Neutrophil (primary cell): Measurements from ENCODE around the gene COQ10A.
A peak's percentile ranks its signal among the peaks of the same experiment; 100 is the strongest.

Experiments
- H3K27ac ChIP-seq: fragments of 200-600 bp; sonication (generic); 2 replicates; pipeline ENCODE4 v1.5.1; 2016; ENCODE audit warnings: mild to moderate bottlenecking, moderate library complexity
- H3K27me3 ChIP-seq: fragments of 200-600 bp; sonication (generic); 2 replicates; pipeline ENCODE4 v1.6.0; 2016; ENCODE audit warnings: mild to moderate bottlenecking
- H3K36me3 ChIP-seq: fragments of 200-600 bp; sonication (generic); 2 replicates; pipeline ENCODE4 v1.5.1; 2017
- H3K4me1 ChIP-seq, 2 experiments: fragments of 200-600 bp in 1 of 2; sonication (generic) in 1 of 2; 1 replicate in 1 of 2; 2 replicates in 1 of 2; pipeline versions ENCODE4 v1.5.1 to v1.6.1; 2013 to 2016; ENCODE audit warnings: low read depth in 1 of 2, low read length in 1 of 2, mild to moderate bottlenecking in 1 of 2, moderate library complexity in 1 of 2; ENCODE audit not compliant: control insufficient read depth in 1 of 2, insufficient read depth in 1 of 2
- H3K4me3 ChIP-seq, 2 experiments: fragments of 200-600 bp in 1 of 2; sonication (generic) in 1 of 2; 1 replicate in 1 of 2; 2 replicates in 1 of 2; pipeline ENCODE4 v1.5.1; 2013 to 2016; ENCODE audit warnings: low read depth in 1 of 2, low read length in 1 of 2, mild to moderate bottlenecking in 1 of 2, moderate library complexity in 1 of 2
- H3K9me3 ChIP-seq: fragments of 200-600 bp; sonication (generic); 2 replicates; pipeline ENCODE4 v1.5.1; 2016
- CTCF ChIP-seq: fragments of 200-600 bp; sonication (generic); IDR thresholded peaks from 2 replicates; pipeline ENCODE4 v1.5.1; 2016; ENCODE audit warnings: antibody characterized with exemption

COQ10A gene

DNA sequence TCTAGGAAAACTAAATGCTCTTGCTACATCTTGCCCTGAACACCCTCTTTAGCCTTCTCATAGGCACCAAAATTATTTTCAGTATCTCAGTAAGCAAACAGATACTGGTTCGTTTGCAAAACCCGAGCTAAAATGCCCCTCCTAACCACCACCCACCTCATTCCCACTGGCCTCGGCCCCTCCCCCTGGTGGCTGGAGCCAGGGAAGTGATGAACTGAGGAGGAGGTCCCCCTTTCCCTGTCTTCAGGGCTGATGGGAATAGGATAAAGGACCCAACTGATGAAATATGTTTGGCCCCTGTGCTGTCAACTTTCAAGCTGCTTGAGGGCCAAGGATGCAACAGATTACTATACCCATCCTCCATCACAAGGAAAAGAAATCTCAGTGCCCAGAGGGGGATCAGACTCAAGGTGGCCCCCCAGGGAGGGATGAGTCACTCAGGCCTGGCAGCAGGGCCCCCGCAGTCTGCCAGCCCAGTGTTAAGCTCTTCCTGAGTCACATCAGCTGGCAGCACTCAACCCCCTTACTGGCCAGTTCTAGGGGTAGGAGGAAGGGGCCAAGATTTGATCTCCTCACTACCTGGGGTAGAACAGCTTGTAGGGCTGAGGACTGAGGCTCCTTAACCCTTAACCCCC is 10.3 kb upstream of the COQ10A start:
- Histone ChIP-seq H3K4me3 (no peak overlapping the region), H3K4me1 (peaks cover 15 to 19% of the 10 kb centered on the region in 2 experiments), H3K36me3 (peaks cover 48% of the 10 kb centered on the region), H3K9me3 (no peaks in the 10 kb centered on the region), H3K27me3 (no peaks in the 10 kb centered on the region), H3K27ac (no peak overlapping the region)
- TF ChIP-seq CTCF: no peak

GRCh38 chr12:56257071-56257470 is 9.7 kb upstream of the COQ10A start:
- Histone ChIP-seq H3K9me3 (no peaks in the 10 kb centered on the region), H3K36me3 (peaks cover 42% of the 10 kb centered on the region), H3K4me1 (peaks cover 15 to 19% of the 10 kb centered on the region in 2 experiments), H3K4me3 (peak overlapping the region; percentile 73 to 96), H3K27ac (no peak overlapping the region), H3K27me3 (no peaks in the 10 kb centered on the region)
- TF ChIP-seq CTCF: no peak

- Histone ChIP-seq H3K36me3 (peaks cover 37% of the 10 kb centered on the region), H3K27ac (peak overlapping the region; percentile 68), H3K9me3 (no peaks in the 10 kb centered on the region), H3K4me1 (peaks cover 15 to 19% of the 10 kb centered on the region in 2 experiments), H3K27me3 (no peaks in the 10 kb centered on the region), H3K4me3 (peak overlapping the region; percentile 73 to 96)
- no peak for TF ChIP-seq CTCF
Measured at GRCh38 chr12:56257491-56258067, 9.2 kb upstream of the COQ10A start.

DNA sequence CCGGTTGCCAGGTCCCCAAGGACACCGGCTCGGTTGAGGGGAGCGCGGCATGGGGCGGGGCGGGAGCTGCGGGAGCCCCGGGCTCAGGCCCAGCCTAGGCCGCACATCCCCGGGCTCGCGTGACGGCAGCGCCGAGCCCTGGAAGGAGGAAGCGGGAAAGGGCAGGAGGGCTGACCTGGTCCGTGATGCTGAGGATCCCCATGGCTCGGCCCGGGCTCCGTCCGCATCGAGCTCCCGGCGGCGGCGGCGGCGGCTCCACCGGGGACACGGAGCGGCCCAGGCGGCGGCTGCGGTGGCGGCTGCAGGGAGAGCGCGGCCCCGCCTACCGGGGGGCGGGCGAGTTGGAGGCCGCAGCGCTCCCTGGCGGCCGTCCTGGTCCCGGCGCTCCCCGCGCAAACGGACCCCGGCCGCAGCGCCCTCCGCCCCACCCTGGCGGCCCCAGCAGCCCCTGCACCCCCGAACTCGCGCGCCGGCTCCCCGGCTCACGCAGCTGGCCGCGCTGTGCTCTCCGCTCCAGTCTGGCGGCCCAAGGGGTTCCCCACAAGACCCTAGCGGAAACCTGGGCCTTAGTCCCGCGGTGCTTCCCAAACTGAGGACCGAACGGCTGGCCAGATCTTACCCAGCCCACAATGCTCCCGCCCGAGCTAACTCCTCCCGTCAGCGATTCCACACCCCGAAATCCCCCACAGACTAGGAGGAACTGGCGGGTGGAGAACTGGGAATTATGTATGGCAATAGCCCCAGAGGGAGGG is 8.5 kb upstream of the COQ10A start, which contains the start of gene ANKRD52:
ANKRD52 (minus strand) TSS at position 317 of the 752 bp plus-strand sequence; CDS start at position 202, 115 bp downstream.
- Histone ChIP-seq H3K27ac (peak within 1 kb of the TSS; percentile 68), H3K4me1 (peaks cover 15 to 19% of the 10 kb centered on the region in 2 experiments), H3K36me3 (peaks cover 30% of the 10 kb centered on the region), H3K4me3 (peak within 1 kb of the TSS; percentile 73 to 96), H3K9me3 (no peaks in the 10 kb centered on the region), H3K27me3 (no peaks in the 10 kb centered on the region)
- peak; percentile 90 for TF ChIP-seq CTCF

DNA sequence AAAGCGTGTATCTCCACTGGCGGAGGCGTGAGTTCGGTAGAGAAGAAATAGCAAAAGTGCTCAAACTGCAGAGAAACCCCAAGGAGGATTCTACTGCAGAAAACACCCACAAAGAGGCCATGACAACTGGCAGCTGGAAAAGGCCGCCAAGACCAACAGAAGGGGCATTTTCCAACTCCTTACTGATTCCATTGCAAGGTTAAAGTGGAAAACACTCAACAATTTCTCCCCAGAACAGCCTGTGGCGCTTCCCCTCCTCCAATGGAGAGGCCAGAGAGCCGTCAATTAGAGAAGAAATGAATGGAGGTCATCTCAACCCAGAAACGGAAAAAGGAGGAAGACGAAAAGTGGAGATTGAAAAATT is 7.9 kb upstream of the COQ10A start:
- Histone ChIP-seq H3K4me1 (peaks cover 15 to 19% of the 10 kb centered on the region in 2 experiments), H3K27ac (peak overlapping the region; percentile 68), H3K36me3 (peaks cover 25% of the 10 kb centered on the region), H3K4me3 (peak overlapping the region; percentile 73 to 96), H3K9me3 (no peaks in the 10 kb centered on the region), H3K27me3 (no peaks in the 10 kb centered on the region)
- no peak for TF ChIP-seq CTCF
